ENCODE measurements around the gene ROBO4.

ROBO4 gene

DNA sequence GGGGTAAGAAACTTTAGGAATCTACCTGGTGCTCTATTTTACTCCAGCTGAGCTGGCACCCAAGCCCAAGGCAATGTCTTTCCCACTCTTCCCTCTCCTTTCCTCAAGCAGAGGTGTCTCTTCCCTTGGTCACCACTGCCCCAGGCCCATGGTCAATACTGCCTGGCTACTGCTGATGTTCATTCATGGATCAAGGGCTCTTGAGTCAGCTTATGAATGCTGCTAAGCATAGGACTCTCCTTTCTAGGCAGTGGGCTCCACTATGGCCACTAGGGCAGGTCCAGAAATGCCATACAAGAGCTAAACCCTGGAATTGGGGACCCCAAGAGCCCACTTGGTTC lies 18.7 kb upstream of the ROBO4 start:
- Histone ChIP-seq H3K36me3 (ENCODE audit: control insufficient read depth, insufficient read depth, low read length) (no peaks in the 10 kb centered on the region), H3K4me1 (ENCODE audit: control insufficient read depth, insufficient read depth, low read length) (peaks cover under 1% of the 10 kb centered on the region), H3K9me3 (ENCODE audit: control insufficient read depth, insufficient read depth, low read length) (no peaks in the 10 kb centered on the region), H3K9ac (ENCODE audit: low read depth, low read length) (no peak overlapping the region), H3K4me3 (ENCODE audit: low read depth, low read length) (no peak overlapping the region), H3K27me3 (ENCODE audit: control insufficient read depth, insufficient read depth, low read length) (peaks cover 39% of the 10 kb centered on the region)

DNA sequence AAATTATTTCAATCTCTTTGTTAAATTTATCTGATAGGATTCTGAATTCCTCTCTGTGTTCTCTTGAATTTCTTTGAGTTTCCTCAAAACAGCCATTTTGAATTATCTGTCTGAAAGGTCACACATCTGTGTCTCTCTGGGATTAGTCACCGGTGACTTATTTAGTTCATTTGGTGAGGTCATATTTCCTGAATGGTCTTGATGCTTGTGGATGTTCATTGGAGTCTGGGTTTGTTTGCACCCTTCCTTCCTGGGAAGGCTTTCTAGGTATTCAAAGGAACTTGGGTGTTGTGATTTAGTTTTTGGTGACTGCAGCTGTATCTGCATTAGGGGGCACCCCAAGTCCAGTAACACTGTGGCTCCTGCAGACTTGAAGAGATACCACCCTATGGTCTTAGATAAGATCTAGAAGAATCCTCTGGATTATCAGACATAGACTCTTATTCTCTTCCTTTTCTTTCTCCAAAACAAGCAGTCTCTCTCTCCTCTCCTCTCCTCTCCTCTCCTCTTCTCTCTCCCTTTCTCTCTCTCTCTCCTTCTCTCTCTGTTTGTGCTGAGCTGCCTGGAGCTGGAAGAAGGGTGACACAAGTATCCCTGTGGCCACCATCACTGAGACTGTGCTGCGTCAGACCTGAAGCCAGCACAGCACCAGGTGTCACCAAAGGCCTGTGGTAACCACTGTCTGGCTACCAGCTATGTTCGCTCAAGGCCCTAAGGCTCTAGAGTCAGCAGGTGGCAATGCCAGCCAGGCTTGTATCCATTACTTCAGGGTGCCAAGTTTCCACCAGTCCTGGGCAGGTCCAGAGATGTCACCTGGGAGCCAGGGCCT lies 18.1 kb upstream of the ROBO4 start:
- H3K4me1 ChIP-seq (ENCODE audit: control insufficient read depth, insufficient read depth, low read length), result no peaks in the 10 kb centered on the region
- H3K4me3 ChIP-seq (ENCODE audit: low read depth, low read length), result no peak overlapping the region
- no peaks in the 10 kb centered on the region for H3K36me3 ChIP-seq (ENCODE audit: control insufficient read depth, insufficient read depth, low read length)
- H3K9ac ChIP-seq (ENCODE audit: low read depth, low read length), result no peak overlapping the region
- H3K9me3 ChIP-seq (ENCODE audit: control insufficient read depth, insufficient read depth, low read length), result no peaks in the 10 kb centered on the region
- peaks cover 36% of the 10 kb centered on the region for H3K27me3 ChIP-seq (ENCODE audit: control insufficient read depth, insufficient read depth, low read length)

DNA sequence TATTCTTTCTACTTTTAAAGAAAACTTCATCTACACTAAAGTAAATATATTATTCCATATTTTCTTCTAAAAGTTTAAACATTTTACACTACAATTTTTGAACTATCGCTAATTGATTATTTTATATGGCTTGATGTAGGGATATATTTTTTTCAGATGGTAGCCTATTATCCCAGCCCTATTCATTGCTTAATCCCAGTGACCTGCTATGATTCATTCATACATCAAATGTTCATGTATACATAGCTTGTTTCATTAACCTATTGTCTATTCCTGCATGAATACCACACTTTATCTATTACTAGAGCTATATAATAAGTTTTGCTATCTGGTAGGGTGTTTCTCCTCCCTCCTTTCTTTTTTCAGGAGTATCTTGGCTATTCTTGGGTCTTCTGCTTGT lies 5.0 kb upstream of the ROBO4 start:
- no peaks in the 10 kb centered on the region for H3K36me3 ChIP-seq (ENCODE audit: control insufficient read depth, insufficient read depth, low read length)
- no peaks in the 10 kb centered on the region for H3K9me3 ChIP-seq (ENCODE audit: control insufficient read depth, insufficient read depth, low read length)
- peaks cover 6% of the 10 kb centered on the region for H3K27me3 ChIP-seq (ENCODE audit: control insufficient read depth, insufficient read depth, low read length)

DNA sequence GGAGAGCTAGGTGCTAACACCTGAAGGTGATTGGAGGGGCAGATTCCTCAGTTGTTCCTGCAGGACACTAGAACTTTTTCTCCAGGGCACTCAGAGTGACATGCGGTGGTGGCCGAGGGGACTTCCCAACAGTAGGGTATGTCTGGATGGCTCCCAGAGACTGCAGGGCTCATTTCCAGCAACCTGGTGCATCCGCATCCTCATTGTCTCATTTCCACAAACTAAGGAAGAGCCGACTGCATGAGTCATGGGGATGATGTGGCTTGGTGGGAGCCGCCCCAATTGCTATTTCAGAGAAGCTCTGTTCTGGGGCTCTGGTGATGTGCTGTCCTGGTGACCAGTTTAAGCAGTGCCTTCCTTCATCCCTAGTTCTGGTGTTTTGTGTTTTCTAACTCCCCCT lies 2.8 kb upstream of the ROBO4 start:
- H3K9ac ChIP-seq (ENCODE audit: low read depth, low read length), result no peak overlapping the region
- peaks cover 6% of the 10 kb centered on the region for H3K27me3 ChIP-seq (ENCODE audit: control insufficient read depth, insufficient read depth, low read length)
- no peaks in the 10 kb centered on the region for H3K4me1 ChIP-seq (ENCODE audit: control insufficient read depth, insufficient read depth, low read length)
- H3K36me3 ChIP-seq (ENCODE audit: control insufficient read depth, insufficient read depth, low read length), result no peaks in the 10 kb centered on the region
- no peak overlapping the region for H3K4me3 ChIP-seq (ENCODE audit: low read depth, low read length)
- H3K9me3 ChIP-seq (ENCODE audit: control insufficient read depth, insufficient read depth, low read length), result no peaks in the 10 kb centered on the region

More for the DNA sequence above, 5.0 kb upstream of the ROBO4 start:
- H3K4me3 ChIP-seq (ENCODE audit: low read depth, low read length), result no peak overlapping the region
- H3K4me1 ChIP-seq (ENCODE audit: control insufficient read depth, insufficient read depth, low read length), result no peaks in the 10 kb centered on the region
- no peak overlapping the region for H3K9ac ChIP-seq (ENCODE audit: low read depth, low read length)

DNA sequence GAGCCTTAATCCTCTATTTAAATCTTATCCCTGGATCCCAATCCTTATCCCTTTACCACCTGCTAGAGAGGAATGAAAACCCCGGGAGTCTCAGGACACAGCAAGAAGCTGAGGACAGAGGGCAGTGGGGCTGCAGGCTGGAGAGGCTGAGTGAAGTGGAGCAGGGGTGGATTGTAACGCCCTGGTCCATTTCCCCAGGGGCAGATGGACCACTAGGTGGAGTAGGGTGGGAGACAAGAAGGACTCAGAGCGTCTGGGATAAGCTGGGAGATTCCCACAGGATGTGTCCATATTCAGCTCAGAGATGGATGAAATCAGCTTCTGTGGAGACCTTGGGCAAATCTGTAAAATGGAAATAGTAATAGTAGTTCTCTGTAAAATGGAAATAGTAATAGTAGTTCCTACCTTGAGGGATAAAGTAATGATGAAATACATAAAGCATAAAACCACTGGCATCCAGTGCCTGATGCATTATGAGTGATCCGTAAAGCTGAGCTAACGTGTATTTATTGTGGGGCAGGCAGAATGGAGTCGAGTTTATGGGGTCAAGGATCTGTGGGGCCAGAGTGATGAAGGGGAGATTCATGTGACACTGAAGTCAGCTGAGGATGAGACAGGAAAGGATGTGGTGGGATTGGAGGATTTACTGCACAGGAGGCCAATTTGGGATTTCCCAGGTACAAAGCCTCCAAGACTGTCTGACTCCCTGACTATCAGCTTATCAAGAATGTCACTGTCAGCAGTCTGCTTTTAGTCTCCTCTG lies 1.9 kb upstream of the ROBO4 start:
- Histone ChIP-seq H3K9ac (ENCODE audit: low read depth, low read length) (no peak overlapping the region), H3K4me1 (ENCODE audit: control insufficient read depth, insufficient read depth, low read length) (no peaks in the 10 kb centered on the region)

DNA sequence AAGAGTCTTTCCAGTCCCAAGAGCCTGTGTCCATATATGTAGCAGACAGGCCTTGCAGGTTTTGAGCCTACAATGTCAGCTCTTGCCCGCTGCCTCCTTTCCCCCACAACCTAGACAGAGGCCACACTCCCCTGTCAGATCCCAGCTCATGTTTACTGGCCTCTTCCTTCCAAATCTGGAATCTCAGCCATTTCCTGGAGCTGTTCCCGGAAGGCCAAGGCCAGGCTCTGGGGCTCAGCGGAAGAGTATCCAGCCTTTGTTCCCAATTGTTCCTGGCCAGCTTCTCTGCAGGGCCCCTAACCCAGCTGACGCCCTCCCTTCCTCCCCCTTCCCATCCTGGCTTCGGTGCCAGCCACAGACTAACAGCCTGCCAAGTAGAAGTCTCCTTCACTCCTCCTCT lies 1.0 kb upstream of the ROBO4 start:
- Histone ChIP-seq H3K4me3 (ENCODE audit: low read depth, low read length) (no peak overlapping the region), H3K9me3 (ENCODE audit: control insufficient read depth, insufficient read depth, low read length) (no peaks in the 10 kb centered on the region), H3K4me1 (ENCODE audit: control insufficient read depth, insufficient read depth, low read length) (no peaks in the 10 kb centered on the region), H3K36me3 (ENCODE audit: control insufficient read depth, insufficient read depth, low read length) (no peaks in the 10 kb centered on the region), H3K27me3 (ENCODE audit: control insufficient read depth, insufficient read depth, low read length) (peaks cover 6% of the 10 kb centered on the region), H3K9ac (ENCODE audit: low read depth, low read length) (no peak overlapping the region)

More for the DNA sequence above, 1.9 kb upstream of the ROBO4 start:
- Histone ChIP-seq H3K27me3 (ENCODE audit: control insufficient read depth, insufficient read depth, low read length) (peaks cover 6% of the 10 kb centered on the region), H3K9me3 (ENCODE audit: control insufficient read depth, insufficient read depth, low read length) (no peaks in the 10 kb centered on the region), H3K4me3 (ENCODE audit: low read depth, low read length) (no peak overlapping the region), H3K36me3 (ENCODE audit: control insufficient read depth, insufficient read depth, low read length) (no peaks in the 10 kb centered on the region)

DNA sequence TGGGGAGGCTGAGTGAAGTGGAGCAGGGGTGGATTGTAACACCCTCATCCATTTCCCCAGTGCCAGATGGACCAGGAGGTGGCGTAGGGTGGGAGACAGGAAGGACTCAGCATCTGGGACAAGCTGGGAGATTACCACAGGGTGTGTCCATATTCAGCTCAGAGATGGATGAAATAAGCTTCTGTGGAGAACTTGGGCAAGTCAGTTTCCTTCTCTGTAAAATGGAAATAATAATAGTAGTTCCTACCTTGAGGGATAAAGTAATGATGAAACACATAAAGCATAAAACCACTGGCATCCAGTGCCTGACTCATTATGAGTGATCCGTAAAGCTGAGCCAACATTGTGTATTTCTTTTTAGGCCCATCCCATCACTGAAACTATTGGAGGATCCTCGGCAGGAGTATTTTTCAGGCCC lies 607 bp upstream of the ROBO4 start:
- Histone ChIP-seq H3K9me3 (ENCODE audit: control insufficient read depth, insufficient read depth, low read length) (no peaks in the 10 kb centered on the region), H3K4me3 (ENCODE audit: low read depth, low read length) (no peak overlapping the region), H3K27me3 (ENCODE audit: control insufficient read depth, insufficient read depth, low read length) (peaks cover 6% of the 10 kb centered on the region), H3K4me1 (ENCODE audit: control insufficient read depth, insufficient read depth, low read length) (no peaks in the 10 kb centered on the region), H3K9ac (ENCODE audit: low read depth, low read length) (no peak overlapping the region), H3K36me3 (ENCODE audit: control insufficient read depth, insufficient read depth, low read length) (no peaks in the 10 kb centered on the region)

DNA sequence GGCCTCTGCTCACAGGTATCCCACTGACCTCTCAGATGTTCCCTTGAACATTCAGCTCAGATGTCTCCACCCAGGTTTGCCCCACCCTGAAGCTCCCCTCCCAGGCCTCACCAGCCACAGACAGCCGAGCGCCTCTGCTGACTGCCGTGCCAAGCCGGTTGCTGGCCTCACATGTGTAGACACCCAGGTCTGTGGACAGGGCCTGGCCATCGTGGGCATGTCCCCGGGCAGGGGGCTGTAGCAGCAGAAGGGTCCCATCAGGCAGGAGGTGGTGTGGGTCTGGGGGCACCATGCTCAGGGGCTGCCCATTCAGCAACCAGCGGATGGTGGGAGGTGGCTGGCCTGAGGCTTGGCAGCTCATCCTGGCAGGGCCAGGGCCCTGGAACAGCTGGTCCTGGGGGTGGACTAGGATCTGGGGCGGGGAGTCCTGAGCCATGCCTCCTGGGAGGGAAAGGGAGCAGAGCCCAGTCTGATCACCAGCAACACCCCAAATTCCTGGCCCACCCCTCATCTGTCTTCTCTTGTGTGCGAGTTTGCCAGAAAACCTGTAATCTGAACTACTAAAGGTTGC lies 759 bp downstream of the ROBO4 start:
- Histone ChIP-seq H3K27me3 (ENCODE audit: control insufficient read depth, insufficient read depth, low read length) (peaks cover 9% of the 10 kb centered on the region), H3K9ac (ENCODE audit: low read depth, low read length) (no peak overlapping the region), H3K9me3 (ENCODE audit: control insufficient read depth, insufficient read depth, low read length) (no peaks in the 10 kb centered on the region)

DNA sequence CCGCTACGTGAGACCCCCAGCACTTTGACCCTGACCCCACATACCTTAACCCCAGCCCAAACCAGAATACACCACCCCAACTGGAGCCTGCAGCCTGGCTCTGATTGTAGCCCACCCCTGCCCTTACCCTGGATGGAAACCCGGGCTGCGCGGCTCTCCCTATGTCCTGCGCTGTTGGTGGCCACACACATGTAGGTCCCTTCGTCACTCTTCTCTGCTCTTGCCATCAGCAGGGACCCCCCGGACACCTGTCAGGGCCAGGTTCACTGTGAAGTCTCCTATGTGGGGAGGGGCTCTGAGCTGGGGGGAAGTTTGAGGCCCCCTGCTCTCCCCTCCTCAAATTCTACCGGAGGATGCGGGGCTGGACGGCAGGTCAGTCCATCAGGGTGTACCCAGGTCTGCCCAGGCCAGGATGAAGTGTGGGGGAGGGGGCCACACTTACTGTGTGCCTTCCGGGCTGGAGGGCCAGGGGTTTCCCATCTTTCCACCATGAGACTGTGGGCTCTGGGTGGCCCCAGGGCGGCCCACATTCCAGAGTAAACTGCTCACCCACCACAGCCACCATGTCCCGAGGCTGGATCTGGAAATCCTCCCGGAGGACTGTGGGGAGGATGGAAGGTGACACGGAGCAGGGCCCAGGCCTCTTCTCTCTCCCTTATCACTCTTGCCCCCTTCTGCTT lies 1.5 kb downstream of the ROBO4 start:
- H3K9ac ChIP-seq (ENCODE audit: low read depth, low read length), result no peak overlapping the region
- H3K4me3 ChIP-seq (ENCODE audit: low read depth, low read length), result no peak overlapping the region
- peaks cover 4% of the 10 kb centered on the region for H3K4me1 ChIP-seq (ENCODE audit: control insufficient read depth, insufficient read depth, low read length)
- H3K36me3 ChIP-seq (ENCODE audit: control insufficient read depth, insufficient read depth, low read length), result no peaks in the 10 kb centered on the region
- no peaks in the 10 kb centered on the region for H3K9me3 ChIP-seq (ENCODE audit: control insufficient read depth, insufficient read depth, low read length)
- peaks cover 9% of the 10 kb centered on the region for H3K27me3 ChIP-seq (ENCODE audit: control insufficient read depth, insufficient read depth, low read length)

More for the DNA sequence above, 759 bp downstream of the ROBO4 start:
- Histone ChIP-seq H3K36me3 (ENCODE audit: control insufficient read depth, insufficient read depth, low read length) (no peaks in the 10 kb centered on the region), H3K4me1 (ENCODE audit: control insufficient read depth, insufficient read depth, low read length) (no peaks in the 10 kb centered on the region), H3K4me3 (ENCODE audit: low read depth, low read length) (no peak overlapping the region)

DNA sequence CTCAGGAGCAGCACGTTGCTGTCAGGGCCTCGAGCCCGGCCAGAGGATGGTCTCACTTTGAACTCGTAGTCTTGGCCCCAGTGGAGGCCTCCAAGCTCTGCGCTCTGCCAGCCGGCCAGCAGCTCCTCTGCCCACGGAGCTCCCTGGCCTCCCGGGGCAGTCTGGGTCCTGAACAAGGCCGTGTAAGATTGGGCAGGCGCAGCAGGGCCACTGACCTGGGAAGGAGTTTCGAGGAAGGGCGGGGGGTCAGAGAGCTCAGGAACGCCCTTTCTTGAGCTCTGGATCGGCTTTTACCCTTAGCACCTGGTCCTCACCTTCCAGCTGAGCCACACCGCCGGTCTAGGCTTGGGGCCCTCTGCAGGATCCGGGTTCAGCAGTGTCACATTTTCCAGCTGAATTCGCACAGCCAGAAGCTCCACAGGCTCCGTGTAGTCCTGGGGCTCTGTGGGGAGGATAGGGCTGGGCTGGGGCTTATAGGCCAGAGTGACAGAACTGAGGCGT lies 2.1 kb downstream of the ROBO4 start:
- no peak overlapping the region for H3K4me3 ChIP-seq (ENCODE audit: low read depth, low read length)
- H3K27me3 ChIP-seq (ENCODE audit: control insufficient read depth, insufficient read depth, low read length), result peaks cover 5% of the 10 kb centered on the region
- H3K9me3 ChIP-seq (ENCODE audit: control insufficient read depth, insufficient read depth, low read length), result no peaks in the 10 kb centered on the region
- H3K9ac ChIP-seq (ENCODE audit: low read depth, low read length), result no peak overlapping the region
- no peaks in the 10 kb centered on the region for H3K36me3 ChIP-seq (ENCODE audit: control insufficient read depth, insufficient read depth, low read length)
- peaks cover 4% of the 10 kb centered on the region for H3K4me1 ChIP-seq (ENCODE audit: control insufficient read depth, insufficient read depth, low read length)

DNA sequence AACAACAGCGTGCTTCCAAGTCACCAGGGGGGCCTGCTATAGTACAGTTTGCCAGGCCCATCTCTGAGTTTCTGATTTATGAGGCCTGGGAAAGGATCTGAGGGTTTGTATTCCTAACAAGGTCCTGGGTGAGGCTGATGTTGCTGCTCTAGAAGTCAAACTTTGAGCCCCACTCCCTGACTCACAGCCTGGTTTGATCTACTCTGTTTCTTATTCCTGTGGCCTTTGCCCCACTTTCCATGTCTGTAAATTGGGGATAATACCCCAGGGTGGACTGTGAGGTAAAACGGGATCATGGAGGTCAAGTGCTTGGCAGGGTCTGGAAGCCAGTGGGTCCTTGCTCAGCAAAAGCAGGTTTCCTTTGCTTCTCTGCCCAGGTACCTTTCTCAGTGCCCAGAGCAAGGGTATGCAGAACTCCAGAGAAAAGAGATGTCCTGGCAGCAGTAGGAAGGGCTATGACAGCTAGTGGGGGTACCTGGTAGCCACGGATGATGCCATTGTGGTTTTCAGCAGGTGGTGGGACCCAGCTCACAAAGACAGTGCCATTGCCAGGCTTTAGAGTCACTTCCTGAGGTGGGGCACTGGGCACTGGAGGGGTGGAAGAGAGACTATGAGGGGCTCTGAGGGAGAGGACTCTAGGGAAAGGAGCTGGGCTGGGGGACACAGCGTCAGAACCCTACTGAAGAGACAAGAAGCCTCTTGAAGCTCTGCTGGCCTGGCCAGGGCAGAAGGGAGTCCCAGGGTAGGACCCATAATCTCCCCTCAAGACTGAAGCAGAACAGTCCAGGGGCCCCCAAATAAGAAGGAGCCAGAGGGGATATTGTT lies 2.8 kb downstream of the ROBO4 start:
- H3K9me3 ChIP-seq (ENCODE audit: control insufficient read depth, insufficient read depth, low read length), result no peaks in the 10 kb centered on the region
- no peak overlapping the region for H3K9ac ChIP-seq (ENCODE audit: low read depth, low read length)
- H3K27me3 ChIP-seq (ENCODE audit: control insufficient read depth, insufficient read depth, low read length), result peaks cover 6% of the 10 kb centered on the region
- H3K4me3 ChIP-seq (ENCODE audit: low read depth, low read length), result no peak overlapping the region
- H3K36me3 ChIP-seq (ENCODE audit: control insufficient read depth, insufficient read depth, low read length), result no peaks in the 10 kb centered on the region
- H3K4me1 ChIP-seq (ENCODE audit: control insufficient read depth, insufficient read depth, low read length), result peaks cover 4% of the 10 kb centered on the region

Measured in iPS-15b (cell line).